Fibroblast of peridontal ligament (primary cell): ENCODE results near the gene GAPVD1.
"Not testable (repeated sequence)": the region's sequence is repeated elsewhere in the genome, so short reads cannot be mapped to it uniquely, and the experiment has no call there.

Experiments
- DNase-seq: peaks from one replicate; pipeline ENCODE4 v3.0.0-alpha.2; 2010; ENCODE audit errors: extremely low read depth

GAPVD1 gene

DNA sequence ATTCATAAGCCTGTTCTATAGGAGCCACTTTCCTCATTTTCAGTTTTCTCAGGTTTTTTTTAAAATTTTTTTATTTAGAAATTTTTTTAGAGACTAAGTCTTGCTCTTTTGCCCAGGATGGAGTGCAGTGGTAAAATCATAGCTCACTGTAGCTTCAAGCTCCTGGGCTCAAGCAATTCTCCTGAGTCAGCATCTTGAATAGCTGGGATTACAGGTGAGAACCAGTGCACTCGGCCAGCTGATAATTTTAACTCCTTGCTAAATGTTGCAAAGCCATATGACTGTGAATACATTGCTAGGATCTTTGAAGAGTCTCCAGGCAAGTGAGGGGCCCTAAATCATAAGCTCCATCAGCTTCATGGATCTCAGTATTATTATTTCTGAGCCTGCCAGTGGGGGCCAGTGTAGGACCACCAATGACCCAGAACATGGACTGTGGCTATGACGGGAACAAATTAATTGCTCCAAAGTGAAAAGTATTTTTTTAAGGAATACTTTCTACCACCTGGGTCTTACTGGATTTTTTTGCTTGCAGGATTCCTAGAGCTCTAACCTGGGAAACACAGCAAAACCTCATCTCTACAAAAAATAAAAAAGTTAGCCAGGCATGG, 5.7 kb upstream of the GAPVD1 start:
- no peak for DNase-seq

DNA sequence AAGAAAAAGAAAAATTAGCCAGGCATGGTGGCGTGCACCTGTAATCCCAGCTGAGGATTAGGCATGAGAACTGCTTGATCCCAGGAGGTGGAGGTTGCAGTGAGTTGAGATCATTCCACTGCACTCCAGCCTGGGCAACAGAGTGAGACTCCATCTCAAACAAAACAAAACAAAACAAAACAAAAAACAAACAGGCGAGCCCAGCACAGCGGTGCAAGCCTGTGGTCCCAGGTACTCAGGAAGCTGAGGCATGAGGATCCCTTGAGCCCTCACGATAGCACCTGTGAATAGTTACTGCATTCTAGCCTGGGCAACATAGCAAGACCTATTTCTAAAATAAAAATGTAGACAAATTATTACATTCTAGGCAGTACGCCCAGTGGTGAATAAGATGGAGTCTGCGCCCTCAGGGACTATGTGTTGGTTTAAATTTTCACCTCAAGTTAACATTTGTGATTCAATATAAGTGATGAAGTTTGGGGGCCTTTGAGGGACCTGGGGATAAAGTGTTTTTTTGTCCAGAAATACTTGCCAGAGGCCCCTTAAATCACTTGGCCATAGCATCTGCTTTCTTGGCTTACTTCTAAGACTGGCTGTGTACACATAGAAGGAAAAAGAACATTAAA, 3.4 kb upstream of the GAPVD1 start:
- DNase-seq: peak; percentile 43

GRCh38 chr9:125258832-125259534, 2.6 kb upstream of the GAPVD1 start:
- no peak for DNase-seq

GRCh38 chr9:125260561-125260960, 1.1 kb upstream of the GAPVD1 start:
- peak; percentile 64 for DNase-seq

DNA sequence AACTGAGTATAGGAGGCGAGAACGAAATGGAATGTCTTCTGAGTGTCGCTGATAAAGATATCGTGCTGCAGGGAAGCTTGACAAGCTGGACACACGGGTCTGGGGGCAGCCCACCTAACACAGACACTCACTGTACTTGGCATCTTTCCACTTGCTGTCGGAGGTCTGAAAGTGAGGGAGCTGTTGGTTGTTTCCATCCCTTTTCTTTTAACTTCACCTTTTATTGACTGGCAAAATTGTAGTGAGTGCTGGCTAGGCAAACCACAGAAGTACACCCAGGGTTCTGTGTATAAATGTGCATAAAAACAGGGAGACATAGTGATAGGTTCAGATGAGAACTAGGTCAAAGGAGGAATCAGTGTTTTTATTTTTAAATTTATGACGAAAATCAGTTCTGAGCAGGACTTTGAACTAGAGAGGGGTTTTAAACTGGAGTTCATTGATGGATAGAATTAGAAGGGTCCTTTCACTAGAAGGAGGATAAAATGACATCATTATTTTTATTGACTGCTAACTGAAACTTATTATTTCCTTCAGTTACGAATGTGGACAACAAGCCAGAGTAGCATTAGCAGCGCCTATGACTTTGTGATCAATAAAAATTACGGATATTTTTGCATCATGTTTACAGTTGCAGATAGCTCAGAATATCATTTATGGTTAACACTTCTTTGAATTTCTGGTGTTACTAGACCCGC, 817 bp downstream of the GAPVD1 start:
- peak; percentile 19 for DNase-seq

GRCh38 chr9:125264068-125264467, 2.4 kb downstream of the GAPVD1 start:
- not testable (repeated sequence) for DNase-seq

DNA sequence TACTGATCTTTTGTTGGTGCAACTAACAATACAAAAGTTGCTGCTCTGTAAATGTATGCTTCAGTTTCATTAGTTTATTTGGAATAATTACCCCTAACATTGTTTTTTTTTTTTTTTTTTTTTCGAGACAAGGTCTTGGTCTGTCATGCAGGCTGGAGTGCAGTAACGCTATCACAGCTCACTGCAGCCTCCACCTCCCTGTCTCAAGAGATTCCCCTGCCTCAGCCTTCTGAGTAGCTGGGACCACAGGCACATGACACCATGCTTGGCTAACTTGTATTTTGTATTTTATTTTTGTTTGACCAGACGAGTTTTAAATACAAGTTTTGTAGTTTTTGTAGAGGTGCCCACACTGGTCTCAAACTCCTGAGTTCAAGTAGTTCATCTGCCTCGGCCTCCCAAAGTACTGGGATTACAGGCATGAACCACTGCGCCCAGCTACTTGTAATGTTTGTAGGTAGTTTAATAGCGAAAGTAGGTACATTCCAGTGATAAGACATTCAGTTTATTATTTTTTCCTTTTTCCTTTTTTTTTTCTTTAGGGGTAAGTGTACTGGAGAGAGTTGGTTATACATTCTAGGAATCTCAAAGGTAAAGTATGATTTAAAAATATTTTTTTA, 6.9 kb downstream of the GAPVD1 start:
- DNase-seq: no peak

DNA sequence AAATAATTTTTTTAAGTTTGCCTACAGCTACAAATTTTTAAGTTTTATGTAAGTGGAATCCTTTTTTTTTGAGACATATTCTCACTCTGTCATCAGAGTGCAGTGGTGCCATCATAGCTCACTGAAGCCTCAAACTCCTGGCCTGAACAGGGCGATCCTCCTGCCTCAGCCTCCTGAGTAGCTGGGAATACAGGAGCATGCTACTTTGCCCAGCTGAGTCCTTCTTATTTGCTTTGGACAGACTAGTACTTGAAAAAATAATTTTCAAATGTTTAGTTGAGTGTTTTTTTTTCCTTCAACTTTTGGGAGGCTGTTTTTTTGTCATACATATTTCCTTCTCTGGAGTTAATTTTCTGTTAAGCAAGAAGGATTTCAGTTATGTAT, 7.4 kb downstream of the GAPVD1 start:
- no peak for DNase-seq

- DNase-seq: no peak
These were observed 9.5 kb downstream of the GAPVD1 start for GRCh38 chr9:125271081-125271480.

DNA sequence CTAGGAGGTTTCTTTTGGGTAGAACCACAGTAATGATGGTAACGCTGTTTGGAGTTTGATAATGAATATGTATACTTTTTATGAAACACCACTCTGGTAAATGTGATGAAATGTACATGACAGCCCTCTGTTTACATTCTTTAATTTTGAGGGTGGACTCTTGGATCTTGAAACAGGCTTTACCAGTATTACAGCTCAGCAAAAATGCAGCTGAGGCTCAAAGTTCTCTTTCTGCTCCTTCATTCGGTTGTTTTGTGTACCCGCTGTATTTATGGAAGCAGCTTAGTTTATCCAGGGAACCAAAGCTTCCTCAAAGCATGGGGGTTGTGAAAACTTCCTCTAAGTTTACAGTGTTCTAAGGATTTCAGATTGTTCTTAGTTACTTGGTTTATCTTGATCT, 11.1 kb downstream of the GAPVD1 start:
- peak; percentile 83 for DNase-seq

DNA sequence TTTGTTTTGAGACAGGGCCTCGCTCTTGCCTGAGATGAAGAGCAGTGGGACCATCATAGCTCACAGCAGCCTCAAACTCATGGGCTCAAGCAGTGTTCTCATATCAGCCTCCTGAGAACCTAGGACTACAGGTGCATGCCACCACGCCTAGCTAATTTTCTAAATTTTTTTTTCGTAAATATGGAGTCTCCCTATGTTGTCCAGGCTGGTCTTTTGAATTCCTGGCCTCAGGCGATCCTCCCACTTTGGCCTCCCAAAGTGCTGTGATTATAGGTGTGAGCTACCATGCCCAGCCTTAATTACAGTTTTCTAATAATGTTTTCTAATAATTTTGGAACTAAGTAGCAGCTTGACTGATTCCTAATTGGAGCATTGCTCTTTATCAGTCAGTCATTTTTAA, 15.1 kb downstream of the GAPVD1 start:
- DNase-seq: no peak

GRCh38 chr9:125277411-125277810, 15.8 kb downstream of the GAPVD1 start:
- DNase-seq: no peak

- DNase-seq: no peak
These were observed 19.3 kb downstream of the GAPVD1 start for GRCh38 chr9:125280945-125281344.

- no peak for DNase-seq
These were observed 23.2 kb downstream of the GAPVD1 start for GRCh38 chr9:125284855-125285254.

- not testable (repeated sequence) for DNase-seq
These were observed 25.4 kb downstream of the GAPVD1 start for GRCh38 chr9:125286935-125287433.

GRCh38 chr9:125293134-125293533, 31.5 kb downstream of the GAPVD1 start:
- no peak for DNase-seq

DNA sequence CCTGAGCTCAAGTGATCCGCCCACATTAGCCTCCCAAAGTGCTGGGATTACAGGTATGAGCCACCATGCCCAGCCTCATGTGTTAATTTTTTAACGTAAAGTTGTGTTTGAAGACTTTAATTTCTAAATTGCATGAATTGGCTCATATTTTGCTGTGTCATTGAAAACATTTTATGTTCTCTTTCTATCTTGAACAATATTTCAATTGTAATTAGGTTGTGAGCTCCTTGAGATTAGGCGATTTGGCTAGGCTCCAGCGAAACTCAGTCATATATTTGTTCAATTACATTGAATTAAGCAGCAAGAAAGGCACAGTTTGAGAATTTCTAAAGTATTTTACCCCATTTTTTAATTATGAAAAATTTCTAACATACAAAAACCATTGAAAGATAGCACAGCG, 34.0 kb downstream of the GAPVD1 start:
- DNase-seq: no peak

DNA sequence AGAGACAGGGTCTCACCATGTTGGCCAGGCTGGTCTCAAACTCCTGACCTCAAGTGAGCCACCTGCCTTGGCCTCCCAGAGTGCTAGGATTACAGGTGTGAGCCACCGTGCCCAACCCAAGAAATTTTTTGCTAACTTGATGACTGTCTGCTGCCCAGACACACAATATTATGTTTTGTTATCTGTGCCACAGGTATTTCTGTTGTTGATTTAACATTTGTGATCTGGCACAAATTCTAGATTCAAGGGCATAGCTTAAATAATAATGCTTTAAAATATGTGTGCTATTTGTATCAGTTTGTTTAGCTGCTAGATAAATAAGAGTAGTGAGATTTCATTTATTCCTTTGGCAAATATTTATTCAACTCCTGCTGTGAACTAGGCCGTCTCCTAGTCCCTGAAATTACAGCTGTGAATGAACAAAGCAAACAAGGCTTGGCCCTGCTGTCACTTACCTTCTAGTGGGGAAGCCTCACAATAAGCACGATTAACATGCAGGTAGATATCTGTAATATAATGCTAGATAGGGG, 35.3 kb downstream of the GAPVD1 start:
- DNase-seq: no peak

DNA sequence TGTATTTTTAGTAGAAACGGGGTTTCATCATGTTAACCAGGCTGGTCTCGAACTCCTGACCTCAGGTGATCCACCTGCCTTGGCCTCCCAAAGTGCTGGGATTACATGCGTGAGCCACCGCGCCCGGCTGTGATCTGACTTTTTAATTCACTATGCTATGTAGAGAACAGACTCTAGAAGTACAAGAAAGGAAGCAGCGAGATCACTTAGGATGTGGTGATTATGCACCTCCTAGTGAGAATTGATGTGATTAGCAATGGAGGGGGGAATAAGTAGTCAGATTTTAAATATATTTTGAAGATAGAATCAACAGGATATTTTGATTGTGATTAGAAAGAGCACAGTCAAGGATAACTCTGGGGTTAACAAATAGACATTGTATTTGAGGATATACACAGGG, 36.3 kb downstream of the GAPVD1 start:
- no peak for DNase-seq

- no peak for DNase-seq
These were observed 40.6 kb downstream of the GAPVD1 start for GRCh38 chr9:125302241-125302640.

DNA sequence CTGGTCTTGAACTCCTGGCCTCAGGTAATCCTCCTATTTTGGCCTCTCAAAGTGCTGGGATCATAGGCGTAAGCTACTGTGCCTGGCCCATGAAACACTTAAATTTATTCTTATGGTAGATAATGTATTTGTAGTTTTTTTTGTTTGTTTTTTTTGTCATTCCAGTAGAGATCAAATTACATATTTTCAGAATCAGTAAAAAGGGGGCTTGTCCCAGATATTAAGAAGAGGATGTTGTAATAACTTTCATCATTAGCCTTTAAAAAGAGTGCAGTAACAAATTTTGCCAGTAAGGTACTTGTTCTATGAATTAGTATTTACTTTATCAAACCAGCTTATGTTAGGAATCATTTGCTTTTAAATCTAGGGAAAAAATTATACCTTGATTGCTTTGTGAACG, 42.6 kb downstream of the GAPVD1 start:
- no peak for DNase-seq

GRCh38 chr9:125312411-125312810, 50.8 kb downstream of the GAPVD1 start:
- no peak for DNase-seq
